Fibroblast of mammary gland (primary cell): ENCODE measurements around the gene ANXA3.
"Not testable (repeated sequence)": the region's sequence is repeated elsewhere in the genome, so short reads cannot be mapped to it uniquely, and the experiment has no call there.

Source experiments
- DNase-seq: peaks from one replicate; pipeline ENCODE4 v3.0.0-alpha.2; 2010; ENCODE audit warnings: low read depth
- H3K4me3 ChIP-seq: 2 replicates; pipeline ENCODE4 v1.5.1; 2011; ENCODE audit warnings: low read depth, mild to moderate bottlenecking, low read length, moderate library complexity; ENCODE audit not compliant: control insufficient read depth
- CTCF ChIP-seq: conservative IDR thresholded peaks from 2 replicates; pipeline ENCODE4 v1.5.1; 2011; ENCODE audit warnings: low read depth, low read length, inconsistent platforms; ENCODE audit not compliant: control insufficient read depth, insufficient read depth

ANXA3 gene

DNA sequence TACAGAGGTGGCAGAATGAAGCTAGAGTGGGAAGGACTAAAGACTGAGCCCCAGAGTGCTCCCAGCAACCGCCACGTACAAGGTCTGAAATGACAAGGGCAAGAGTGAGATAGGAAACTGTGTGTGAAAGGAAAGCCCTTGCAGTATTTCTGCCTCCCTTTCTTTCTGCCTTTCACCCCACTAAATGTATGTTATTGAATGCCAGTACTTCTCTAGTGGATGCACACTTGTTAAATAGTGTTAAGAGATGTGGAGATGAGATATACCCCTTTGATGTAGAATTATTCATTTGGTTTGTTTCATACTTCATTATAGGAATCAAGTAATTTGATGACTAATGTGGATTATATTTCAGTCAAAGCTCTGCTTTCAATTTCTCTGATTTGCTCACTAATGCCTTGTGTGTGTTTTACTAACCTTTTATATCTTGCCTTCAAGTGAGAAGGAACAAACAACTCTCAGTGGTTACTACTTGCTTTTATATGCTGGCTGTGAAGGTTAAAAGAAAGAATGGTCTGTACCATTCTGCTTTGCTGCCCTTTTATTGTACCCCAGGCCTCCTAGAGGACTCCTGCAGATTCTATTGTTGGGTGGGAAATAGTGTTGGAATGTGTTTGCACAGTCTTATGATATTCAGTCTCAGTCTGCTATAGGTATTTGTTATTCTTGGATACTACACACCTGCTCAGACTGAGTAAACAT, 8.0 kb upstream of the ANXA3 start:
- H3K4me3 ChIP-seq, result no peak overlapping the region
- DNase-seq, result no peak
- no peak for TF ChIP-seq CTCF

DNA sequence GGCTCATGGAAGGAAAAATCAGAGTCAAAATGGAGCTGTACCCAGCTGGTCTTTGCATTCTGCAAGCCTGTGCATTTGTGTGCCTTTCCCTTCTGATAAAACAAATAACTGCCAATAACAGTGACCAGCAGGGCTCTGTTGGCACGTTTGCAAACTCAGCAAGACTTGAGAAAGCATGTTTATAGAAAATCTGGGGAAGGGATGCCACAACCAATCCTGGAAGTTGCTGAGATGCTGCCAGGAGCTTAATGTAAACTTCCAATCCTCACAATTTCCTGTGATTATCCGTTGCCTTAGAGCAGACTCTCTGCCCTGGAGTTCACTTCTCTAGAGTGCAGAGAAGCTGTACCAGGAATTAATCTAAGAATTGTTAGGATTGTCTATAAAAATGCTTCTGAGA, 6.9 kb upstream of the ANXA3 start:
- H3K4me3 ChIP-seq, result no peak overlapping the region
- no peak for DNase-seq
- TF ChIP-seq CTCF, result no peak

- DNase-seq, result peak; percentile 79
- H3K4me3 ChIP-seq, result no peak overlapping the region
- TF ChIP-seq CTCF, result no peak
These were observed 6.0 kb upstream of the ANXA3 start for GRCh38 chr4:78545275-78546246.

DNA sequence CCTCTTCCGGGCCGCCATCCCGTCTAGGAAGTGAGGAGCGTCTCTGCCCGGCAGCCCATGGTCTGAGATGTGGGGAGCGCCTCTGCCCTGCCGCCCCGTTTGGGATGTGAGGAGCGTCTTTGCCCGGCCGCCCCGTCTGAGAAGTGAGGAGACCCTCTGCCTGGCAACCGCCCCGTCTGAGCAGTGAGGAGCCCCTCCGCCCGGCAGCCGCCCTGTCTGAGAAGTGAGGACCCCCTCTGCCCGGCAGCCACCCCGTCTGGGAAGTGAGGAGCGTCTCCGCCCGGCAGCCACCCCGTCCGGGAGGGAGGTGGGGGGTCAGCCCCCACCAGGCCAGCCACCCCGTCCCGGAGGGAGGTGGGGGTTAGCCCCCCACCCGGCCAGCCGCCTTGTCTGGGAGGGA, 3.7 kb upstream of the ANXA3 start:
- H3K4me3 ChIP-seq, DNase-seq: not testable (repeated sequence)

DNA sequence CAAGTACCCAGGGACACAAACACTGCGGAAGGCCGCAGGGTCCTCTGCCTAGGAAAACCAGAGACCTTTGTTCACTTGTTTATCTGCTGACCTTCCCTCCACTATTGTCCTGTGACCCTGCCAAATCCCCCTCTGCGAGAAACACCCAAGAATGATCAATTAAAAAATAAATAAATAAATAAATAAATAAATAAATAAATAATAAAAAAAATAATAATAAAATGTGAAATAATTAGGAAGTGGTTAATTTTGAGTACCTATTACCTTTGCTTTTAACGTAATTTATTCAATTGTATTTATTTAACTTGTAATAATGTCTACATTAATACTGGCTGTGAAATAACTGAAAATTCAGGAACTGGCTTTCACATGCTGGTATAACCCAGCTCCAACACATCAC, 2.7 kb upstream of the ANXA3 start:
- not testable (repeated sequence) for H3K4me3 ChIP-seq, DNase-seq

- DNase-seq, result no peak
- no peak overlapping the region for H3K4me3 ChIP-seq
- no peak for TF ChIP-seq CTCF
These were observed 946 bp downstream of the ANXA3 start for GRCh38 chr4:78552389-78553042.

- no peak for DNase-seq
- H3K4me3 ChIP-seq, result no peak overlapping the region
- TF ChIP-seq CTCF, result no peak
These were observed 1.4 kb downstream of the ANXA3 start for GRCh38 chr4:78553043-78553396.
